Mucosa of descending colon (tissue), 3 donors: ENCODE results near the gene BMI1. TPM values are rescaled to one million over a fixed set of nuclear protein-coding genes. Genes with fewer than 3 reads are reported as not detected.
"Not testable (repeated sequence)": the region's sequence is repeated elsewhere in the genome, so short reads cannot be mapped to it uniquely, and the experiment has no call there.

Source experiments
- ATAC-seq: fragments of 200-7000 bp; cut with Tn5 transposase; one replicate; pipeline ENCODE4 v1.9.1; 2020; ENCODE audit warnings: mild to moderate bottlenecking, moderate library complexity
- DNase-seq, 3 donors: peaks; one replicate each; pipeline ENCODE4 v3.0.0-alpha.2; 2020
- H3K36me3 ChIP-seq: fragments of 200-600 bp; one replicate; pipeline ENCODE4 v1.8.0; 2021; ENCODE audit warnings: low read depth, mild to moderate bottlenecking
- H3K4me1 ChIP-seq: fragments of 200-600 bp; one replicate; pipeline ENCODE4 v1.8.0; 2021; ENCODE audit warnings: low read depth, mild to moderate bottlenecking
- H3K4me3 ChIP-seq: fragments of 200-600 bp; one replicate; pipeline ENCODE4 v1.8.0; 2021; ENCODE audit warnings: mild to moderate bottlenecking
- H3K9me3 ChIP-seq: fragments of 200-600 bp; one replicate; pipeline ENCODE4 v1.8.0; 2021; ENCODE audit warnings: mild to moderate bottlenecking
- intact Hi-C, 2 donors: fragments of 100-400 bp; cut with DNase I in 1 of 2; cut with micrococcal nuclease in 1 of 2; formaldehyde crosslinking; loops; one replicate each; pipeline versions ENCODE4 v1.11.0 to v1.11.1; 2022; cut with DNase I, micrococcal nuclease
- total RNA-seq, 3 donors: library from RNA; stranded (reverse); fragmentation: NEBNext Ultra II Directional in 2 of 3; extraction: Animal tissue kit (Norgen Biotek cat#: 25700) in 2 of 3; gene quantifications; one replicate each; pipeline versions ENCODE4 v1.2.1 to v1.2.4, GENCODE V29; 2021 to 2023
- TF ChIP-seq, protein P1 (sequence below): fragments of 200-600 bp; IDR thresholded peaks from one replicate; pipeline ENCODE4 v1.8.0; 2022; ENCODE audit warnings: antibody characterized with exemption, mild to moderate bottlenecking
- donor health status: DM: no; HTN: no; CAD: no; lungs with moderate emphysema.
- donor health status: DM: no; HTN: no; CAD: no.
- donor health status: DM: no; HTN: yes; CAD: no.

The BMI1 gene
- total RNA-seq, 3 donors from 2014 or later: 26.6 to 76.6 (median 28.7) TPM

GRCh38 chr10:22309180-22310000 lies 11.5 kb upstream of the BMI1 start:
- H3K9me3 ChIP-seq: no peaks in the 10 kb centered on the region
- TF ChIP-seq, protein P1, sequence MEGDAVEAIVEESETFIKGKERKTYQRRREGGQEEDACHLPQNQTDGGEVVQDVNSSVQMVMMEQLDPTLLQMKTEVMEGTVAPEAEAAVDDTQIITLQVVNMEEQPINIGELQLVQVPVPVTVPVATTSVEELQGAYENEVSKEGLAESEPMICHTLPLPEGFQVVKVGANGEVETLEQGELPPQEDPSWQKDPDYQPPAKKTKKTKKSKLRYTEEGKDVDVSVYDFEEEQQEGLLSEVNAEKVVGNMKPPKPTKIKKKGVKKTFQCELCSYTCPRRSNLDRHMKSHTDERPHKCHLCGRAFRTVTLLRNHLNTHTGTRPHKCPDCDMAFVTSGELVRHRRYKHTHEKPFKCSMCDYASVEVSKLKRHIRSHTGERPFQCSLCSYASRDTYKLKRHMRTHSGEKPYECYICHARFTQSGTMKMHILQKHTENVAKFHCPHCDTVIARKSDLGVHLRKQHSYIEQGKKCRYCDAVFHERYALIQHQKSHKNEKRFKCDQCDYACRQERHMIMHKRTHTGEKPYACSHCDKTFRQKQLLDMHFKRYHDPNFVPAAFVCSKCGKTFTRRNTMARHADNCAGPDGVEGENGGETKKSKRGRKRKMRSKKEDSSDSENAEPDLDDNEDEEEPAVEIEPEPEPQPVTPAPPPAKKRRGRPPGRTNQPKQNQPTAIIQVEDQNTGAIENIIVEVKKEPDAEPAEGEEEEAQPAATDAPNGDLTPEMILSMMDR: no peak
- H3K36me3 ChIP-seq: no peaks in the 10 kb centered on the region
- no peak for ATAC-seq
- DNase-seq: no peak
- intact Hi-C loops: no loop called here
- no peak overlapping the region for H3K4me3 ChIP-seq
- no peaks in the 10 kb centered on the region for H3K4me1 ChIP-seq

DNA sequence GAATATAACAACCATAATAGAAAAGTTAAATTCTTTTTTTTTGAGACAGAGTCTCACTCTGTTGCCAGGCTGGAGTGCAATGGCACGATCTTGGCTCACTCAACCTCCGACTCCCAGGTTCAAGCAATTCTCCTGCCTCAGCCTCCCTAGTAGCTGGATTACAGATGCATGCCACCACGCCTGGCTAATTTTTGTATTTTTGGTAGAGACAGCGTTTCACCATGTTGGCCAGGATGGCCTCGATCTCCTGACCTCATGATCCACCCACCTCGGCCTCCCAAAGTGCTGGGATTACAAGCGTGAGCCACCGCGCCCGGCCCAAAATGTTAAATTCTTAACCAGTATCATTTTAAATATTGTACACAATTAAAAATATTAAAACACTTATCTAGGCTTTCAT lies 10.9 kb upstream of the BMI1 start:
- intact Hi-C loops: not testable (repeated sequence)

GRCh38 chr10:22310928-22311327 lies 10.0 kb upstream of the BMI1 start:
- no peak for ATAC-seq

More for the DNA sequence above, 10.9 kb upstream of the BMI1 start:
- H3K9me3 ChIP-seq, H3K36me3 ChIP-seq, H3K4me1 ChIP-seq, DNase-seq, H3K4me3 ChIP-seq, ATAC-seq: not testable (repeated sequence)

DNA sequence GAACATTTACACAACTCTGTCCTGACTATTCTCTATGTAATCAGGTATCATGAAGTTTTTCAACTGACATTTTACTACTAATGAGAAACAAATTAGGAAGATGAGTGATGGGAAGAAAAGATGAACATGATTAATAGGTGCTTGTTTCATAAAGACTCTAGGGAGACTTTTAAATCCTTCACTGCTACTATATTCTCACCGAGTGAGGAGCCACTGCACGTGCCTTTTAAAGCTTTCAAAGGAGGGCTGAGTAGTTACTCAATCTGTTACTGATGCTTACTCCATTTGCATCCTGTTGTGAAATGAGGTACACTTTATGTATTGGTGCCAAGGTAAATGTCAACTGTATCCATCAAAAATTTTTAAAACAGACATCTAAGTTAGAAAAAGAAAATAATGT lies 6.0 kb upstream of the BMI1 start:
- TF ChIP-seq, protein P1: no peak
- Histone ChIP-seq H3K4me1 (peaks cover 14% of the 10 kb centered on the region), H3K4me3 (no peak overlapping the region), H3K36me3 (no peaks in the 10 kb centered on the region), H3K9me3 (no peaks in the 10 kb centered on the region)
- ATAC-seq (no peak), DNase-seq (no peak)
- intact Hi-C loops: no loop called here

More at GRCh38 chr10:22310928-22311327, 10.0 kb upstream of the BMI1 start:
- DNase-seq: no peak
- Histone ChIP-seq H3K4me1 (no peaks in the 10 kb centered on the region), H3K4me3 (no peak overlapping the region), H3K36me3 (no peaks in the 10 kb centered on the region), H3K9me3 (no peaks in the 10 kb centered on the region)
- intact Hi-C loops: no loop called here
- TF ChIP-seq, protein P1: no peak

DNA sequence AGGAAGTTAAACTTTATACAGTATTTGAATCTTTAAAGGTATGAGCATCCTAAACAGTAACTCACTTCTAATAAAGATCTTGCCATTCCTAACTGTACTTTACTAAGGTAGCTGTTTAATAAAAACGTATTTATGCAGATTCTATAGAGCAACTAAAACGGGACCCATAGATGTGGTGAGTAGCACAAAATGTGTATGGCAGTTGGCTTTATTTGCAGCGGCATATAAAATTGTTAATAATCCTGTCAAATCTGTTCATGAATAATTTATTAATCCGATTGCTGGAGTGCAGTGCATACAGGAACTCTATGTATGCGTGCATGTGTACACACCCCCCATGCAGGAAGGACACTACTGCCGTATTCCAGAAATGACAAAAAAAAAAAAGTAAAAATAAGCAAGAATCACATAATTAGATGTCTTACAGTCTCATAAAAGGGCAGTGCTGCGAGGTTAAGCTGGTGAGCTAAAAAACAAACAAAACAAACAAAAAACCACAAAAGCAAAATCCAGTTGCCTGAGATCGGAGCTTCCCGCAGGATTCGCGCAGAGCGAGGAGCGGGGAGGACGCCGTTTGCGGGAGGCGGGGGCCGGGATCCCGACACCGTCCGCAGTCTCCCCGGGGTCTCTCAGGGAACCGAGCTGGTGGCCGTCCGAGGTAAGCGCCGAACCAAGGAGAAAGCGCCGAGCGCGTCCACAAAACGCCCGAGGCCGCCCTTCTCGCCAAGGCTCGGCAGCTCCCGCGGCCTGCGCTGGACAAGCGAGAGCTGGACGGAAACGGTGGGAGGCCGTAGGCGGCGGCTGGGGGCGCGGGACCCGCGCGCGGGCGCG lies 5.2 kb upstream of the BMI1 start:
- Histone ChIP-seq H3K4me1 (peaks cover 16% of the 10 kb centered on the region), H3K4me3 (peak overlapping the region; percentile 49), H3K36me3 (no peaks in the 10 kb centered on the region), H3K9me3 (no peaks in the 10 kb centered on the region)
- ATAC-seq (no peak), DNase-seq (no peak)
- TF ChIP-seq, protein P1: no peak
- intact Hi-C loops: no loop called here
